CD4-positive, alpha-beta T cell (primary cell): ENCODE results near the gene PARVB. TPM values are rescaled to one million over a fixed set of nuclear protein-coding genes. Genes with fewer than 3 reads are reported as not detected.

Source experiments
- ATAC-seq: fragments of 200-7000 bp; cut with Tn5 transposase; one replicate; pipeline ENCODE4 v1.10.0; 2022; ENCODE audit warnings: mild to moderate bottlenecking; ENCODE audit not compliant: poor library complexity
- CTCF ChIA-PET: fragments of 350-600 bp; sonication (Branson Sonifier 250); formaldehyde crosslinking; loops from one replicate; lab custom pipeline; 2021; ENCODE audit warnings: antibody characterized with exemption, inconsistent platforms; lab: Charles Lee
- POLR2A ChIA-PET: fragments of 350-600 bp; sonication (Branson Sonifier 250); formaldehyde crosslinking; loops from one replicate; lab custom pipeline; 2021; ENCODE audit warnings: antibody characterized with exemption, inconsistent platforms; lab: Charles Lee
- DNase-seq, 14 experiments: peaks; one replicate each; pipeline ENCODE4 v3.0.0-alpha.2; 2013 to 2020; ENCODE audit warnings: mixed read lengths in 2 of 14
- H3K27ac ChIP-seq, 2 donors: one replicate each; pipeline versions ENCODE4 v1.5.1 to v1.7.0; 2013; ENCODE audit warnings: low read length in 2 of 2, low read depth in 1 of 2, mild to moderate bottlenecking in 1 of 2
- H3K27me3 ChIP-seq, 2 experiments: 1 replicate in 1 of 2; 2 replicates in 1 of 2; pipeline versions ENCODE4 v1.6.1 to v1.7.0; 2013; ENCODE audit warnings: low read length in 2 of 2, control low read depth in 1 of 2, mild to moderate bottlenecking in 1 of 2, moderate library complexity in 1 of 2; ENCODE audit not compliant: insufficient read depth in 2 of 2, control insufficient read depth in 1 of 2
- H3K36me3 ChIP-seq: one replicate; pipeline ENCODE4 v1.6.1; 2013; ENCODE audit warnings: low read length, control low read depth; ENCODE audit not compliant: insufficient read depth
- H3K4me1 ChIP-seq: one replicate; pipeline ENCODE4 v1.6.1; 2013; ENCODE audit warnings: low read length, control low read depth; ENCODE audit not compliant: insufficient read depth
- H3K4me3 ChIP-seq: one replicate; pipeline ENCODE4 v1.5.1; 2013; ENCODE audit warnings: mild to moderate bottlenecking, low read length, moderate library complexity
- H3K9me3 ChIP-seq, 2 experiments: 1 replicate in 1 of 2; 2 replicates in 1 of 2; pipeline versions ENCODE4 v1.6.1 to v1.7.0; 2013; ENCODE audit warnings: low read length in 2 of 2, mild to moderate bottlenecking in 2 of 2, control low read depth in 1 of 2, moderate library complexity in 1 of 2; ENCODE audit not compliant: control insufficient read depth in 1 of 2, insufficient read depth in 1 of 2
- H3K27ac Mint-ChIP-seq: one replicate; pipeline ENCODE4 v1.8.0; 2020; ENCODE audit warnings: mixed read lengths
- H3K27me3 Mint-ChIP-seq: one replicate; pipeline ENCODE4 v1.8.0; 2021; ENCODE audit warnings: mixed read lengths
- H3K36me3 Mint-ChIP-seq: one replicate; pipeline ENCODE4 v1.8.0; 2021; ENCODE audit warnings: low read depth, mixed read lengths
- H3K4me1 Mint-ChIP-seq: one replicate; pipeline ENCODE4 v1.8.0; 2021; ENCODE audit warnings: low read depth, mixed read lengths
- H3K4me3 Mint-ChIP-seq: one replicate; pipeline ENCODE4 v1.8.0; 2020; ENCODE audit warnings: mild to moderate bottlenecking, mixed read lengths
- H3K9me3 Mint-ChIP-seq: one replicate; pipeline ENCODE4 v1.8.0; 2020; ENCODE audit warnings: mixed read lengths
- CTCF ChIP-seq: fragments of 200-600 bp; IDR thresholded peaks from one replicate; pipeline ENCODE4 v1.8.0; 2022; ENCODE audit warnings: antibody characterized with exemption, mild to moderate bottlenecking
- intact Hi-C, 2 experiments: fragments of 100-400 bp; cut with DNase I in 1 of 2; cut with micrococcal nuclease in 1 of 2; formaldehyde crosslinking; loops; one replicate each; pipeline versions ENCODE4 v1.15.1 to v1.9.0; 2023 to 2025; cut with DNase I, micrococcal nuclease
- total RNA-seq, 174 experiments: library from RNA in 2 of 174; stranded (reverse) in 2 of 174; gene quantifications; one replicate each; pipeline ENCODE4 v1.2.3 and lab custom pipeline; 2021 to 2026

PARVB gene
- total RNA-seq, 2 experiments from 2014 or later = 6.2 to 6.4 TPM

GRCh38 chr22:44002324-44002723, 21.8 kb upstream of the PARVB start:
- CTCF ChIA-PET = no interaction called here
- intact Hi-C loops = no loop called here
- POLR2A ChIA-PET = no interaction called here

GRCh38 chr22:44002997-44003396, 21.1 kb upstream of the PARVB start:
- intact Hi-C loops = no loop called here
- Mint-ChIP-seq H3K4me1 (no peaks in the 10 kb centered on the region), H3K27ac (no peak overlapping the region), H3K9me3 (no peaks in the 10 kb centered on the region), H3K36me3 (peaks cover 21% of the 10 kb centered on the region), H3K27me3 (no peaks in the 10 kb centered on the region), H3K4me3 (no peak overlapping the region)
- peaks cover 16% of the 10 kb centered on the region for H3K36me3 ChIP-seq
- TF ChIP-seq CTCF = no peak
- no peak for DNase-seq
- ATAC-seq = no peak
- POLR2A ChIA-PET = no interaction called here
- H3K4me1 ChIP-seq = no peaks in the 10 kb centered on the region
- no peak overlapping the region for H3K4me3 ChIP-seq
- H3K9me3 ChIP-seq = peaks cover 0 to 5% of the 10 kb centered on the region in 2 experiments
- no peak overlapping the region for H3K27ac ChIP-seq
- CTCF ChIA-PET = no interaction called here
- H3K27me3 ChIP-seq = no peaks in the 10 kb centered on the region

More at GRCh38 chr22:44002324-44002723, 21.8 kb upstream of the PARVB start:
- Histone ChIP-seq H3K36me3 (peaks cover 16% of the 10 kb centered on the region), H3K4me3 (no peak overlapping the region), H3K9me3 (peaks cover 0 to 5% of the 10 kb centered on the region in 2 experiments), H3K4me1 (no peaks in the 10 kb centered on the region), H3K27ac (no peak overlapping the region), H3K27me3 (no peaks in the 10 kb centered on the region)
- no peak for DNase-seq
- TF ChIP-seq CTCF = no peak
- Mint-ChIP-seq H3K27me3 (no peaks in the 10 kb centered on the region), H3K4me3 (no peak overlapping the region), H3K36me3 (peaks cover 28% of the 10 kb centered on the region), H3K27ac (no peak overlapping the region), H3K9me3 (no peaks in the 10 kb centered on the region), H3K4me1 (no peaks in the 10 kb centered on the region)
- ATAC-seq = no peak

GRCh38 chr22:44003405-44004103, 20.5 kb upstream of the PARVB start:
- ATAC-seq (no peak), DNase-seq (no peak)
- ChIA-PET CTCF (no interaction called here), POLR2A (no interaction called here)
- TF ChIP-seq CTCF = no peak
- H3K27me3 ChIP-seq = no peaks in the 10 kb centered on the region
- Mint-ChIP-seq H3K36me3 (peaks cover 16% of the 10 kb centered on the region), H3K27ac (no peak overlapping the region), H3K27me3 (no peaks in the 10 kb centered on the region), H3K4me1 (no peaks in the 10 kb centered on the region), H3K4me3 (no peak overlapping the region), H3K9me3 (no peaks in the 10 kb centered on the region)
- peaks cover 0 to 5% of the 10 kb centered on the region in 2 experiments for H3K9me3 ChIP-seq
- no peak overlapping the region for H3K27ac ChIP-seq
- intact Hi-C loops = no loop called here
- H3K4me3 ChIP-seq = no peak overlapping the region
- H3K36me3 ChIP-seq = peaks cover 10% of the 10 kb centered on the region
- no peaks in the 10 kb centered on the region for H3K4me1 ChIP-seq
